ENCODE measurements around the gene SKAP2. TPM values are rescaled to one million over a fixed set of nuclear protein-coding genes. Genes with fewer than 3 reads are reported as not detected.

SKAP2 gene
- total and polyA plus RNA-seq, 8 donors, result 4.6 to 127 (median 9.6) TPM

DNA sequence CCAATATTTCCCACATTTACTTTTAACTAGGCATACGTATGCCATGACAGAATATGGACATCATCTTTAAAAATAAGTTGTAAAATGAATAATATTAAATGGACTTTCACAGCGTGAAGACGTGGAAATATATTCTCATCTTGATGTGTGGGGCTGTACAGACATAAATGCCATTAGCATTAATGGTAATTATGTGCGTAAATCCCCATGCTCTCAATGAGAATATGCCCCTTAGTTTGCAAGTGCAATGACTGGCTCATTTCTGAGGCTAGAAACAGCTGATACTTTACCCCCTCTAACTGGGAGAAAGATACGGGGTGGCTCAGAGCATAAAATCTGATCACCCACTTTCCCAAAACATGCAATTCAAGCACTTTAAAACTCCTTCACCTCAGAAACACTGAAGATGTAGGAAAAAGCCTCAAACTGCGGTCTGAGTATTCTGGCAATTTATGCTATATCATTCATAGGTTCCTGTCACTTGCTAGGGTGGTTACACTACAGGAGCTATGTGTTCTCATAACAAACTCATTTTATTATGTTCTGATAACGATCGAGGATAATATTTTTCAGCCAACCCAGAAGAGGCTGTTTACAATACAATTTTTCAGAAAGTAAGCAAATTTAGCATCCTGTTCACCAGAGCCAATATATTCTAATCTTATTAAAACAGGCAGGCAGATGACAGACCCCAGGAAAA is 211.8 kb downstream of the SKAP2 start:
- WGBS, 5 donors, result 90 to 92% (median 90%) methylated on average over 8 of the region's 8 CpGs
- TF ChIP-seq POLR2AphosphoS5 (IDR thresholded peaks at IDR 0.05) (no peak), POLR2A (IDR thresholded peaks at IDR 0.05) (no peak), EP300 (IDR thresholded peaks at IDR 0.05) (no peak)
- TF ChIP-seq, protein P1, sequence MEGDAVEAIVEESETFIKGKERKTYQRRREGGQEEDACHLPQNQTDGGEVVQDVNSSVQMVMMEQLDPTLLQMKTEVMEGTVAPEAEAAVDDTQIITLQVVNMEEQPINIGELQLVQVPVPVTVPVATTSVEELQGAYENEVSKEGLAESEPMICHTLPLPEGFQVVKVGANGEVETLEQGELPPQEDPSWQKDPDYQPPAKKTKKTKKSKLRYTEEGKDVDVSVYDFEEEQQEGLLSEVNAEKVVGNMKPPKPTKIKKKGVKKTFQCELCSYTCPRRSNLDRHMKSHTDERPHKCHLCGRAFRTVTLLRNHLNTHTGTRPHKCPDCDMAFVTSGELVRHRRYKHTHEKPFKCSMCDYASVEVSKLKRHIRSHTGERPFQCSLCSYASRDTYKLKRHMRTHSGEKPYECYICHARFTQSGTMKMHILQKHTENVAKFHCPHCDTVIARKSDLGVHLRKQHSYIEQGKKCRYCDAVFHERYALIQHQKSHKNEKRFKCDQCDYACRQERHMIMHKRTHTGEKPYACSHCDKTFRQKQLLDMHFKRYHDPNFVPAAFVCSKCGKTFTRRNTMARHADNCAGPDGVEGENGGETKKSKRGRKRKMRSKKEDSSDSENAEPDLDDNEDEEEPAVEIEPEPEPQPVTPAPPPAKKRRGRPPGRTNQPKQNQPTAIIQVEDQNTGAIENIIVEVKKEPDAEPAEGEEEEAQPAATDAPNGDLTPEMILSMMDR (IDR thresholded peaks at IDR 0.05), result no peak
- H3K27ac ChIP-seq, result no peak overlapping the region
- H3K27me3 ChIP-seq, result peaks cover 0 to 11% (median 0%) of the 10 kb centered on the region in 3 donors
- no peak for DNase-seq
- H3K4me1 ChIP-seq, result no peaks in the 10 kb centered on the region
- H3K9me3 ChIP-seq, result no peaks in the 10 kb centered on the region
- H3K36me3 ChIP-seq, result no peaks in the 10 kb centered on the region
- H3K4me3 ChIP-seq, result no peak overlapping the region
- intact Hi-C loops (cut with DNase I; ENCODE audit: low total_unique reads), result no loop called here

DNA sequence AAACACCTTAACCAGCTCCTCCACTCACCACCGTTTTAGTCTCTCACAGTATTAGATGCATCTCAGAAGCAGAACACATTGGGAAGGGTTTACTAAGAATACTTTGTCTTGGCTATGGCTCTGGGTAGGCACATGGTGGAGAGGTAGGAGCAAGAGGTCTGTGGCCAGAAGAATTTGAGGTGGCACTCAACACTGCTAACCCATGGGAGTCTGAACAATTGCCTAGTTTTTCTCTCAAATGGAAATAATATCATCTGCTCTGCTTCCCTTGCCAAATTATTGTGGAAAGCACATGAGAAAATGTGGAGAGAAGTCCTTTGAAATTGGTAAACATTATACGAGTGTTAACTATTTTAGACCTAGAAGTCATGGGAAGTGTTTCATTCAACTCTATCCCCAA is 214.3 kb downstream of the SKAP2 start:
- Histone ChIP-seq H3K27ac (no peak overlapping the region), H3K4me3 (no peak overlapping the region), H3K36me3 (no peaks in the 10 kb centered on the region), H3K27me3 (no peaks in the 10 kb centered on the region), H3K9me3 (no peaks in the 10 kb centered on the region), H3K4me1 (no peaks in the 10 kb centered on the region)
- no peak for DNase-seq
- intact Hi-C loops (cut with DNase I; ENCODE audit: low total_unique reads), result no loop called here
- 74 to 84% (median 80%) methylated on average over 2 of the region's 2 CpGs for WGBS, 5 donors
- TF ChIP-seq POLR2A (IDR thresholded peaks at IDR 0.05), result no peak
- no peak for TF ChIP-seq EP300 (IDR thresholded peaks at IDR 0.05)
- TF ChIP-seq POLR2AphosphoS5 (IDR thresholded peaks at IDR 0.05), result no peak
- TF ChIP-seq, protein P1 (IDR thresholded peaks at IDR 0.05), result no peak

DNA sequence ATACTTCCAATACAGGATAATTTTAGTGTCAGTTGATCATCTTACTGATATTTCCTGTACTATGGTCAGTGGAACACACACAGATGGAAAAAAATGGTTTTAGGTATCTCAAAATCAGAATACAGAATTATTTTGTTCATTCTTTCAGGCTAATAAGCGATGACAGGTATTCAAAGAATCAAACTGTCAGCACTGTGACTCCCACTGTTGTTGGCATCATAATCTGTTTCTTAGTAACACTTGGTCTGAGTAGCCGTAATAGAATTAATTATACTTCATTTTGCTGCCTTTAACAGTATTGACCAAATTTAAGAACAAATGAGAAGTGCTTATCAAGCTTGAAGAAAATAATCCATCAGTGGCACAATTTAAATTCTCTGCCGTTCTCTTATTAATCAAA is 215.0 kb downstream of the SKAP2 start:
- Histone ChIP-seq H3K27ac (no peak overlapping the region), H3K36me3 (no peaks in the 10 kb centered on the region), H3K4me1 (no peaks in the 10 kb centered on the region), H3K27me3 (no peaks in the 10 kb centered on the region), H3K4me3 (no peak overlapping the region), H3K9me3 (no peaks in the 10 kb centered on the region)
- no peak for DNase-seq
- WGBS, 5 donors, result 90 to 97% (median 93%) methylated on average over 3 of the region's 3 CpGs
- TF ChIP-seq EP300 (IDR thresholded peaks at IDR 0.05) (no peak), POLR2AphosphoS5 (IDR thresholded peaks at IDR 0.05) (no peak), POLR2A (IDR thresholded peaks at IDR 0.05) (no peak)
- TF ChIP-seq, protein P1 (IDR thresholded peaks at IDR 0.05), result no peak
- intact Hi-C loops (cut with DNase I; ENCODE audit: low total_unique reads), result no loop called here

DNA sequence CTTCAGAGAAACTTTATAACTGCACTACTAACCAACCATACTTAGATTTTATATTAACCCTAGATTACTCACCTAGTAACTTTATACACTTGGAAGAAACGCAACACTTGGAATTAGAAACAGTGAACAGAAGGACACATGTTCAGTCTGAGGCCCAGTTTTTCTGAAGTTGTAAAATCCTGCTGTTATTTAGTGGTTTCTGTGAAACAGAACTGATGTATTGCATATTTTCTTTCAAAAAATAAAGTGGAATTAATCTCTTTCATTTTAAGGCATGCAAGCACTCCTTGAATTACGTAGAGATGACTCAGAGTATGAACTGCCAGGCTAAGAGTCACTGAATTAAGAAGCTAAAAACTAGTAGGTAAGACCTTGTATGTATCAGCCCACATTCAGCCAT is 215.8 kb downstream of the SKAP2 start:
- no peaks in the 10 kb centered on the region for H3K36me3 ChIP-seq
- no peaks in the 10 kb centered on the region for H3K9me3 ChIP-seq
- H3K4me1 ChIP-seq, result no peaks in the 10 kb centered on the region
- WGBS, 5 donors, result 81 to 88% (median 84%) methylated on average over 2 of the region's 2 CpGs
- H3K4me3 ChIP-seq, result no peak overlapping the region
- no peak for DNase-seq
- intact Hi-C loops (cut with DNase I; ENCODE audit: low total_unique reads), result no loop called here
- no peak for TF ChIP-seq EP300 (IDR thresholded peaks at IDR 0.05)
- TF ChIP-seq, protein P1 (IDR thresholded peaks at IDR 0.05), result no peak
- TF ChIP-seq POLR2A (IDR thresholded peaks at IDR 0.05), result no peak
- no peak for TF ChIP-seq POLR2AphosphoS5 (IDR thresholded peaks at IDR 0.05)
- H3K27ac ChIP-seq, result no peak overlapping the region
- no peaks in the 10 kb centered on the region for H3K27me3 ChIP-seq
